WI38 (cell line): ENCODE results near the gene TDRD10.

Experiments used
- H3K4me3 ChIP-seq: 2 replicates; pipeline ENCODE4 v1.5.1; 2011; ENCODE audit warnings: low read depth, mild to moderate bottlenecking, control low read depth, low read length
- TF ChIP-seq, protein P1 (sequence below): IDR thresholded peaks from 2 replicates; pipeline ENCODE4 v1.5.1; 2012; ENCODE audit warnings: low read depth, mild to moderate bottlenecking, control low read depth, low read length

TDRD10 gene

DNA sequence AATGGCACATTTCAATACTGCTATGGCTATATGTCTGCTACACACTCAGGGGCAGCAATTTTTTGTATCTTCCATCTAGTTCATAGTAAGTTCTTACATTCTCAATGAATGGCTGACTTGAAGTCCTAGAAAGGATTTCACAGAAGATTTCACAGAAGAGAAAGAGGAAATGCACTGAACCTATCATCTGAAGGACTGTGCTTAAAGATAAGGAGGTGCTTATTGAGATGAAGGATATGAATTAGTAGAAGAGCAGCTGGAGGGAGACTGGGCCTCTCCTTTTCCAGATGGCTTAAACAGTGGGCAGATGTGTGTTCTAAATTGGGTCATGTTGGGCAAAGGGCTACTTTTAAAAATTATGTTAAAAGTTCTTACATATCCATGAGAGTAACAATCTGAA lies 91.4 kb downstream of the TDRD10 start:
- TF ChIP-seq, protein P1, sequence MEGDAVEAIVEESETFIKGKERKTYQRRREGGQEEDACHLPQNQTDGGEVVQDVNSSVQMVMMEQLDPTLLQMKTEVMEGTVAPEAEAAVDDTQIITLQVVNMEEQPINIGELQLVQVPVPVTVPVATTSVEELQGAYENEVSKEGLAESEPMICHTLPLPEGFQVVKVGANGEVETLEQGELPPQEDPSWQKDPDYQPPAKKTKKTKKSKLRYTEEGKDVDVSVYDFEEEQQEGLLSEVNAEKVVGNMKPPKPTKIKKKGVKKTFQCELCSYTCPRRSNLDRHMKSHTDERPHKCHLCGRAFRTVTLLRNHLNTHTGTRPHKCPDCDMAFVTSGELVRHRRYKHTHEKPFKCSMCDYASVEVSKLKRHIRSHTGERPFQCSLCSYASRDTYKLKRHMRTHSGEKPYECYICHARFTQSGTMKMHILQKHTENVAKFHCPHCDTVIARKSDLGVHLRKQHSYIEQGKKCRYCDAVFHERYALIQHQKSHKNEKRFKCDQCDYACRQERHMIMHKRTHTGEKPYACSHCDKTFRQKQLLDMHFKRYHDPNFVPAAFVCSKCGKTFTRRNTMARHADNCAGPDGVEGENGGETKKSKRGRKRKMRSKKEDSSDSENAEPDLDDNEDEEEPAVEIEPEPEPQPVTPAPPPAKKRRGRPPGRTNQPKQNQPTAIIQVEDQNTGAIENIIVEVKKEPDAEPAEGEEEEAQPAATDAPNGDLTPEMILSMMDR, result no peak
- H3K4me3 ChIP-seq, result no peak overlapping the region

DNA sequence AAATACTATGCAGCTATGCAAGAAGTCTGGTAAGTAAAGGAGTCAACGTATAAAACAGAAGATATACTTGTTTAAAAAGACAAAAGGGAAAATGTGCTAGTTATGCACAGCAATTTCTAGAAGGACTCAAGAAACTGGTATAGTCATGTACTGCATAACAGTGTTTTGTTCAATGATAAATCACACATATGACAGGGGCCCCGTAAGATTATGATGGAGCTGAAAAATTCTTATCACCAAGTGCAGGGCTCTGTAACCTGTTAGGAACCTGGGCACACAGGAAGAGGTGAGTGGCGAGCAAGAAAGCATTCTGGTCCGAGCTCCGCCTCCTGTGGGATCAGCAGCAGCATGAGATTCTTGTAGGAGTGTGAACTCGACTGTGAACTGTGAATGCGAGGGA lies 92.8 kb downstream of the TDRD10 start:
- H3K4me3 ChIP-seq, result no peak overlapping the region
- TF ChIP-seq, protein P1, result no peak

- TF ChIP-seq, protein P1, result no peak
- H3K4me3 ChIP-seq, result no peak overlapping the region
Observed at GRCh38 chr1:154595621-154596020, 93.6 kb downstream of the TDRD10 start.
